Measurements from ENCODE around the gene TMEM178B. TPM values are rescaled to one million over a fixed set of nuclear protein-coding genes. Genes with fewer than 3 reads are reported as not detected.

TMEM178B gene
- total RNA-seq, 2 experiments from 2014 or later: not detected

- Mint-ChIP-seq H3K4me1 (ENCODE audit: low read depth) (no peaks in the 10 kb centered on the region), H3K27ac (no peak overlapping the region), H3K9me3 (no peaks in the 10 kb centered on the region), H3K36me3 (ENCODE audit: low read depth) (no peaks in the 10 kb centered on the region), H3K27me3 (peaks cover 40% of the 10 kb centered on the region), H3K4me3 (no peak overlapping the region)
- ChIA-PET CTCF (no interaction called here), POLR2A (no interaction called here)
- DNase-seq (no peak), ATAC-seq (ENCODE audit: poor library complexity) (no peak)
- no peaks in the 10 kb centered on the region for H3K4me1 ChIP-seq (ENCODE audit: insufficient read depth, low read length)
- H3K36me3 ChIP-seq (ENCODE audit: insufficient read depth, low read length): no peaks in the 10 kb centered on the region
- intact Hi-C loops (cut with DNase I, micrococcal nuclease): no loop called here
- TF ChIP-seq CTCF (IDR thresholded peaks at IDR 0.05): no peak
- H3K9me3 ChIP-seq (ENCODE audit: control insufficient read depth in 1 of 2, insufficient read depth in 1 of 2, low read length in 2 of 2): no peaks in the 10 kb centered on the region
- H3K27me3 ChIP-seq (ENCODE audit: control insufficient read depth in 1 of 2, insufficient read depth in 2 of 2, low read length in 2 of 2): peaks cover 0 to 7% of the 10 kb centered on the region in 2 experiments
- no peak overlapping the region for H3K27ac ChIP-seq (ENCODE audit: low read depth in 1 of 2, low read length in 2 of 2)
- H3K4me3 ChIP-seq (ENCODE audit: low read length): no peak overlapping the region
Observed at GRCh38 chr7:141477865-141478264, 404.0 kb downstream of the TMEM178B start.

GRCh38 chr7:141478845-141479244 is 405.0 kb downstream of the TMEM178B start:
- no peak for TF ChIP-seq CTCF (IDR thresholded peaks at IDR 0.05)
- H3K27me3 Mint-ChIP-seq: peaks cover 43% of the 10 kb centered on the region
- ChIA-PET POLR2A (no interaction called here), CTCF (no interaction called here)
- DNase-seq: no peak
- peaks cover 0 to 12% of the 10 kb centered on the region in 2 experiments for H3K27me3 ChIP-seq (ENCODE audit: control insufficient read depth in 1 of 2, insufficient read depth in 2 of 2, low read length in 2 of 2)
- peaks cover 0 to 3% of the 10 kb centered on the region in 2 experiments for H3K9me3 ChIP-seq (ENCODE audit: control insufficient read depth in 1 of 2, insufficient read depth in 1 of 2, low read length in 2 of 2)
- no peaks in the 10 kb centered on the region for H3K9me3 Mint-ChIP-seq
- no peak overlapping the region for H3K27ac Mint-ChIP-seq
- no peaks in the 10 kb centered on the region for H3K36me3 Mint-ChIP-seq (ENCODE audit: low read depth)
- no peak overlapping the region for H3K4me3 ChIP-seq (ENCODE audit: low read length)
- intact Hi-C loops (cut with DNase I, micrococcal nuclease): no loop called here
- H3K4me3 Mint-ChIP-seq: no peak overlapping the region
- no peak for ATAC-seq (ENCODE audit: poor library complexity)
- no peaks in the 10 kb centered on the region for H3K36me3 ChIP-seq (ENCODE audit: insufficient read depth, low read length)
- H3K4me1 Mint-ChIP-seq (ENCODE audit: low read depth): no peaks in the 10 kb centered on the region
- no peak overlapping the region for H3K27ac ChIP-seq (ENCODE audit: low read depth in 1 of 2, low read length in 2 of 2)
- H3K4me1 ChIP-seq (ENCODE audit: insufficient read depth, low read length): no peaks in the 10 kb centered on the region

- Histone ChIP-seq H3K9me3 (ENCODE audit: control insufficient read depth in 1 of 2, insufficient read depth in 1 of 2, low read length in 2 of 2) (peaks cover 0 to 4% of the 10 kb centered on the region in 2 experiments), H3K27ac (ENCODE audit: low read depth in 1 of 2, low read length in 2 of 2) (no peak overlapping the region), H3K36me3 (ENCODE audit: insufficient read depth, low read length) (no peaks in the 10 kb centered on the region), H3K4me3 (ENCODE audit: low read length) (no peak overlapping the region), H3K4me1 (ENCODE audit: insufficient read depth, low read length) (no peaks in the 10 kb centered on the region), H3K27me3 (ENCODE audit: control insufficient read depth in 1 of 2, insufficient read depth in 2 of 2, low read length in 2 of 2) (peaks cover 0 to 12% of the 10 kb centered on the region in 2 experiments)
- CTCF ChIA-PET: no interaction called here
- POLR2A ChIA-PET: no interaction called here
- peaks cover 38% of the 10 kb centered on the region for H3K27me3 Mint-ChIP-seq
- H3K36me3 Mint-ChIP-seq (ENCODE audit: low read depth): no peaks in the 10 kb centered on the region
- TF ChIP-seq CTCF (IDR thresholded peaks at IDR 0.05): no peak
- no peaks in the 10 kb centered on the region for H3K4me1 Mint-ChIP-seq (ENCODE audit: low read depth)
- DNase-seq (no peak), ATAC-seq (ENCODE audit: poor library complexity) (no peak)
- H3K4me3 Mint-ChIP-seq: no peak overlapping the region
- no peak overlapping the region for H3K27ac Mint-ChIP-seq
- intact Hi-C loops (cut with DNase I, micrococcal nuclease): no loop called here
- no peaks in the 10 kb centered on the region for H3K9me3 Mint-ChIP-seq
Observed at GRCh38 chr7:141480953-141481352, 407.1 kb downstream of the TMEM178B start.

Measured in CD4-positive, alpha-beta T cell (primary cell).